Breast epithelium (tissue), 3 donors: ENCODE measurements around the gene SSBP4.

Experiments
- POLR2A ChIP-seq: fragments of 450-650 bp; IDR thresholded peaks from one replicate; pipeline ENCODE4 v1.6.1; 2016; ENCODE audit warnings: antibody characterized with exemption, mild to moderate bottlenecking, moderate library complexity
- POLR2AphosphoS5 ChIP-seq, 3 donors: sonication (generic); formaldehyde crosslinking; IDR thresholded peaks; one replicate each; pipeline ENCODE4 v1.6.1; 2017; ENCODE audit warnings: antibody characterized with exemption in 3 of 3
- TF ChIP-seq, protein P1 (sequence below), 3 donors: fragments of 450-650 bp; IDR thresholded peaks; one replicate each; pipeline ENCODE4 v1.5.1; 2016 to 2017; ENCODE audit warnings: antibody characterized with exemption in 3 of 3, mild to moderate bottlenecking in 3 of 3, moderate library complexity in 3 of 3

DNA sequence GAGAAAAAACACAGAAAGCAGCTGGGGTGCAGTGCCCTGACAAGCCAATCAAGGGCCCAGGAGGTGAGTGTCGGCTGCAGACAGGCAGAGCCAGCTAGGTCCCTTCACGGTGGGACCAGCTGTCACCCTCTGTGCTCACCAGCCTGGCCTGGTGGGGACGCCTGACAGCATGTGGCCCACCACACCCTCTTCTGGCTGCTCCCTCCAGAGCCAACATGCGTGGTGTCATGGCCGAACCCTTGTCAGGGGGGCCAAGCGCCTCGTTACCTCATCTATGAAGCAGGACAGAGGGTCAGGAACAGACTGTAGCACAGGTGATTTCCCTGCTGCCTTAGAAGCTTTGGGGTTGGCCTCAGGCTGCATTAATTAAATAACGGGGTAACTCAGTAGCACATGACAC is 58.8 kb downstream of the SSBP4 start:
- TF ChIP-seq POLR2A (no peak), POLR2AphosphoS5 (IDR thresholded peaks at IDR 0.05) (no peak)
- TF ChIP-seq, protein P1, sequence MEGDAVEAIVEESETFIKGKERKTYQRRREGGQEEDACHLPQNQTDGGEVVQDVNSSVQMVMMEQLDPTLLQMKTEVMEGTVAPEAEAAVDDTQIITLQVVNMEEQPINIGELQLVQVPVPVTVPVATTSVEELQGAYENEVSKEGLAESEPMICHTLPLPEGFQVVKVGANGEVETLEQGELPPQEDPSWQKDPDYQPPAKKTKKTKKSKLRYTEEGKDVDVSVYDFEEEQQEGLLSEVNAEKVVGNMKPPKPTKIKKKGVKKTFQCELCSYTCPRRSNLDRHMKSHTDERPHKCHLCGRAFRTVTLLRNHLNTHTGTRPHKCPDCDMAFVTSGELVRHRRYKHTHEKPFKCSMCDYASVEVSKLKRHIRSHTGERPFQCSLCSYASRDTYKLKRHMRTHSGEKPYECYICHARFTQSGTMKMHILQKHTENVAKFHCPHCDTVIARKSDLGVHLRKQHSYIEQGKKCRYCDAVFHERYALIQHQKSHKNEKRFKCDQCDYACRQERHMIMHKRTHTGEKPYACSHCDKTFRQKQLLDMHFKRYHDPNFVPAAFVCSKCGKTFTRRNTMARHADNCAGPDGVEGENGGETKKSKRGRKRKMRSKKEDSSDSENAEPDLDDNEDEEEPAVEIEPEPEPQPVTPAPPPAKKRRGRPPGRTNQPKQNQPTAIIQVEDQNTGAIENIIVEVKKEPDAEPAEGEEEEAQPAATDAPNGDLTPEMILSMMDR (IDR thresholded peaks at IDR 0.05), result no peak
